Esophagus squamous epithelium (tissue), 5 donors: ENCODE results near the gene RBBP8NL. TPM values are rescaled to one million over a fixed set of nuclear protein-coding genes. Genes with fewer than 3 reads are reported as not detected.

Experiments
- DNase-seq: peaks from one replicate; lab custom pipeline; 2025; lab: John Stamatoyannopoulos, UW
- H3K27ac ChIP-seq, 4 donors: fragments of 200-600 bp; sonication (generic); one replicate each; pipeline ENCODE4 v1.5.1; 2016 to 2019; ENCODE audit warnings: mild to moderate bottlenecking in 1 of 4
- H3K27me3 ChIP-seq, 4 donors: fragments of 200-600 bp; sonication (generic); 1 replicate in 3 of 4; 2 replicates in 1 of 4; pipeline versions ENCODE4 v1.5.1 to v1.6.0; 2017 to 2021; ENCODE audit warnings: antibody characterized with exemption in 1 of 4
- H3K36me3 ChIP-seq, 3 donors: fragments of 200-600 bp; sonication (generic); one replicate each; pipeline ENCODE4 v1.5.1; 2016 to 2019
- H3K4me1 ChIP-seq, 3 donors: fragments of 200-600 bp; sonication (generic); one replicate each; pipeline ENCODE4 v1.5.1; 2017 to 2019
- H3K4me3 ChIP-seq, 4 donors: fragments of 200-600 bp; sonication (generic); 1 replicate in 3 of 4; 2 replicates in 1 of 4; pipeline ENCODE4 v1.5.1; 2016 to 2019; ENCODE audit warnings: mild to moderate bottlenecking in 2 of 4, moderate library complexity in 1 of 4
- H3K9me3 ChIP-seq, 3 donors: fragments of 200-600 bp; sonication (generic); one replicate each; pipeline ENCODE4 v1.5.1; 2016 to 2019
- POLR2A ChIP-seq, 4 donors: fragments of 450-650 bp; IDR thresholded peaks; one replicate each; pipeline ENCODE4 v1.6.1; 2017; ENCODE audit warnings: antibody characterized with exemption in 4 of 4, mild to moderate bottlenecking in 4 of 4, moderate library complexity in 3 of 4
- WGBS, 2 donors: methylation state at CpG; one replicate each; pipeline ENCODE4 v1.1.5; 2018; 5-methylcytosine and 5-hydroxymethylcytosine counted together
- intact Hi-C: fragments of 100-400 bp; cut with DNase I; formaldehyde crosslinking; loops from one replicate; pipeline ENCODE4 v1.15.0; 2022
- total RNA-seq, 4 donors: library from RNA; depleted of rRNA; stranded (reverse); fragments of >200 nt; gene quantifications; one replicate each; pipeline ENCODE4 v1.1.0, GENCODE V29; 2016
- TF ChIP-seq, protein P1 (sequence below), 6 experiments: fragments of 450-650 bp in 4 of 6; fragments of 200-600 bp in 2 of 6; sonication (generic) in 2 of 6; IDR thresholded peaks; one replicate each; pipeline ENCODE4 v1.5.1; 2016 to 2019; ENCODE audit warnings: antibody characterized with exemption in 6 of 6, mild to moderate bottlenecking in 4 of 6, moderate library complexity in 4 of 6
- donor health status: DM: yes; HTN: yes; CAD: no.

Gene RBBP8NL
- total RNA-seq, 4 donors from 2014 or later = 1.1 to 6.2 (median 4.0) TPM

DNA sequence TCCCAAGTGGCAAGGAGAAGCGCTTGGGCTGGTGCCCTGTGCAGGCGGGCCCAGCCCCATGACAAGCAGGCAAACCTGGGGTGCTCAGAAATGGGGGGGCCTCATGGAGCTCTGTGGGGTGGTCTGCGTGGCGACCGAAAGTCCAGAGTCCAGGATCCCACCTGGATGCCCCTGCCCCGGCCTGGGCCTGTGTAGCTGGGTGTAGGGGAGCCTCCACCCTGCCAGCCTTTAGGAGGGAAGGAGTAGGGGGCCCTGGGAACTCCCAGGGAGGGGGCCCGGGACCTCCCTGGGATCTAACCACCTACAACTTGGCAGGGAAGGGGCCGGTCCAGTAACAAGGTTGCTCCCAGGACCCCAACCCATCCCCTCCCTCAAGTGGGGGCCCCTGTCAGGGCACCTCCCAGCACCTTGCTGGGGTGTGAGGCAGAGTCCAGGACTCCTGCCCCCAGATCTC lies 55.7 kb downstream of the RBBP8NL start:
- H3K27ac ChIP-seq = peak overlapping the region; percentile 12 to 98 (median 90)

DNA sequence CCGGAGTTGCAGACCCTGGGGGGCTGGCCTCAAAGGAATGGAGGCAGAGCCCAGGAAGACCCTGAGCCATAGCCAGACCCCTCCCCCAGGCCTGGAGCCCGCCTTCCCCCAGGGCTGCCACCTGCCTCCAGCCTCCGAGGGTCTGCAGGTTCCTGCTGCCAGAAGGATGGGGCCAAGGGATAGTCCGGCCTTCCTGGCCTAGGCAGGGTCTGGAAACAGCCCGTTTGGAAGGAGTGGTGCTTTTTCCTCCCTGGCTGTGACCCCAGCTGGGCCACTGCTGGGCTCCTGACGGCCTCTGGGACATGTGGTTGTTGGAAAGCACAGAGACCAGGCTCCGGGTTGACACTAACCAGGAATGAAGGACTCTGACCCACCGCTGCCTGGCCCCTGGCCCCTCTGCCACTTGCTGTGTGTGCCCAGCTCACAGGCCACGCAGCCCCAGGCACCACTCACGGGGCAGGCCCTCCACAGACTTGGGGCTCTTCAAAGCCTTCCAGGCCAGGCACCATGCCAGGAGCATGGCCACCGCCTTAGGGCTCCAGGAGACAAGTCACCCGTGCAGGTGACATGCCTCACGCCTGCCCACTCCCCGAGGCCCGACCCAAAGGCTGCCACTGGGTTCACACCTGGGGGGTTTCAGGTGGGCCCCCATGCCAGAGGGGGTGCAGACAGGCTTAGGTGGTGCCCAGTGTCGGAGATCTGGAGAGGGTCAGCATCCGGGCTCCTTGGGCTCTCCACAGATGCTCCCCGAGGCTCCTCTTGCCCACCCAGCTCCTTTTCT lies 56.3 kb downstream of the RBBP8NL start:
- no peaks in the 10 kb centered on the region for H3K36me3 ChIP-seq
- TF ChIP-seq POLR2A (IDR thresholded peaks at IDR 0.05) = no peak
- TF ChIP-seq, protein P1, sequence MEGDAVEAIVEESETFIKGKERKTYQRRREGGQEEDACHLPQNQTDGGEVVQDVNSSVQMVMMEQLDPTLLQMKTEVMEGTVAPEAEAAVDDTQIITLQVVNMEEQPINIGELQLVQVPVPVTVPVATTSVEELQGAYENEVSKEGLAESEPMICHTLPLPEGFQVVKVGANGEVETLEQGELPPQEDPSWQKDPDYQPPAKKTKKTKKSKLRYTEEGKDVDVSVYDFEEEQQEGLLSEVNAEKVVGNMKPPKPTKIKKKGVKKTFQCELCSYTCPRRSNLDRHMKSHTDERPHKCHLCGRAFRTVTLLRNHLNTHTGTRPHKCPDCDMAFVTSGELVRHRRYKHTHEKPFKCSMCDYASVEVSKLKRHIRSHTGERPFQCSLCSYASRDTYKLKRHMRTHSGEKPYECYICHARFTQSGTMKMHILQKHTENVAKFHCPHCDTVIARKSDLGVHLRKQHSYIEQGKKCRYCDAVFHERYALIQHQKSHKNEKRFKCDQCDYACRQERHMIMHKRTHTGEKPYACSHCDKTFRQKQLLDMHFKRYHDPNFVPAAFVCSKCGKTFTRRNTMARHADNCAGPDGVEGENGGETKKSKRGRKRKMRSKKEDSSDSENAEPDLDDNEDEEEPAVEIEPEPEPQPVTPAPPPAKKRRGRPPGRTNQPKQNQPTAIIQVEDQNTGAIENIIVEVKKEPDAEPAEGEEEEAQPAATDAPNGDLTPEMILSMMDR (IDR thresholded peaks at IDR 0.05) = no peak
- peaks cover 0 to 39% (median 0%) of the 10 kb centered on the region in 4 donors for H3K27me3 ChIP-seq
- H3K27ac ChIP-seq = peak overlapping the region; percentile 85 to 99 (median 97)
- no peak for DNase-seq
- intact Hi-C loops = no loop called here
- H3K4me3 ChIP-seq = no peak overlapping the region
- peaks cover 57 to 88% (median 68%) of the 10 kb centered on the region in 3 donors for H3K4me1 ChIP-seq
- H3K9me3 ChIP-seq = no peaks in the 10 kb centered on the region
- 49 to 58% methylated on average over 4 of the region's 18 CpGs for WGBS, 2 donors

More for the DNA sequence above, 55.7 kb downstream of the RBBP8NL start:
- WGBS, 2 donors = 67% methylated on average over 1 of the region's 8 CpGs; no CpG with 5 or more reads in 1 of the 2 donors
- H3K4me3 ChIP-seq = no peak overlapping the region
- TF ChIP-seq, protein P1 (IDR thresholded peaks at IDR 0.05) = no peak
- TF ChIP-seq POLR2A (IDR thresholded peaks at IDR 0.05) = no peak
- H3K36me3 ChIP-seq = no peaks in the 10 kb centered on the region
- peaks cover 60 to 88% (median 68%) of the 10 kb centered on the region in 3 donors for H3K4me1 ChIP-seq
- H3K27me3 ChIP-seq = peaks cover 0 to 33% (median 0%) of the 10 kb centered on the region in 4 donors
- intact Hi-C loops = no loop called here
- H3K9me3 ChIP-seq = no peaks in the 10 kb centered on the region
- DNase-seq = no peak

DNA sequence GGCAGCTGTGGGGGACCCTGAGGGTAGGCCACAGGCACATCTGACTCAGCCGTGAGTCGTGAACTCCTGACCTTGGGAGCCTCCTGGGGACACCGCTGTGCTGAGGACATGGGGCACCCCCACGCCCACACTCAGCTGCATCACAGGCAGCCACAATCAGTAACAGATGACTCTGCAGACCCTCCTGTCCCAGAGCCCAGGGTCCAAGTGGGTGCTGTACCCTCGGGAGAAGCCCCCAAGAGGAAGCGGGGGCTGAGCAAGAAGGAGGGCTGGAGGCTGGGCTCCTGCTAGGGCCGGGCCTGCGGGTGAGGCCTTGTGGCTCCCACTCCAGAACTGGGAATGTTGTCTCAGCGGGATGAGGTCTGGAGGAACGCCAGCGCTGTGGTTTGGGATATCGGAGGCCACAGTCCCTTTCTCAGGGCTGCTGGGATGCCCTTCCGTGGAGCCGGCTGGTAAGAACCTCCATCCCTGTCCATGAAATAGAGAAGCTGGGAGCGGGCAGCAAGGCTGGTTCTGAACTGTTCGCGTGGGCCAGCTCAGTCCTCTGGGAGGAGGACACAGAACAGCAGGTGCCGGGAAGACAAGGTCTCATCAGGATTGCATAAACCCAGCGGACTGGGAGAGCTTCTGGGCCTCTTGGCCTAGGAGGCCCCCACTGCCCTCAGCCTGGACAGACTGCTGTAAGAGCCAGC lies 57.1 kb downstream of the RBBP8NL start:
- Histone ChIP-seq H3K4me1 (peaks cover 58 to 88% (median 66%) of the 10 kb centered on the region in 3 donors), H3K27ac (peak overlapping the region; percentile 85 to 99 (median 97)), H3K4me3 (no peak overlapping the region), H3K27me3 (peaks cover 0 to 39% (median 0%) of the 10 kb centered on the region in 4 donors), H3K9me3 (no peaks in the 10 kb centered on the region), H3K36me3 (no peaks in the 10 kb centered on the region)
- no peak for DNase-seq
- intact Hi-C loops = no loop called here
- TF ChIP-seq POLR2A (IDR thresholded peaks at IDR 0.05) = no peak
- TF ChIP-seq, protein P1 (IDR thresholded peaks at IDR 0.05) = no peak
- WGBS, 2 donors = 53% methylated on average over 7 of the region's 19 CpGs; no CpG with 5 or more reads in 1 of the 2 donors

DNA sequence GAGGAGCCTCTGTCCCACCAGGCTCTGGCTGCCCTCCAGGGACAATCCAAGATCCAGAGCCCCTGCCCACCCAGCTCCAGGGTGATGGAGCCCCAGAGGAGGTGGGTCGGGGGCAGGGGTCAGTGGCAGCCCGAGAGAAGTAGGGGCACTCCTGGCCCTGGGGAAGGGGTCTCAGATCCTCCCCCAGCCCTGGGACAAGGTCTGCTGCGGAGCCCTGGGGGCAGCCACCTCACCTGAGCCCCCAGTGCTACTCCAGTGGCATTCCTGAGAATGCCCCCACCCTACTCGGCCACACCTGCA lies 57.6 kb downstream of the RBBP8NL start:
- TF ChIP-seq, protein P1 (IDR thresholded peaks at IDR 0.05) = no peak
- no peak for TF ChIP-seq POLR2A (IDR thresholded peaks at IDR 0.05)
- Histone ChIP-seq H3K9me3 (no peaks in the 10 kb centered on the region), H3K27ac (peak overlapping the region; percentile 85 to 99 (median 97)), H3K4me3 (no peak overlapping the region), H3K27me3 (peaks cover 0 to 39% (median 0%) of the 10 kb centered on the region in 4 donors), H3K36me3 (no peaks in the 10 kb centered on the region), H3K4me1 (peaks cover 58 to 88% (median 66%) of the 10 kb centered on the region in 3 donors)
- no peak for DNase-seq
- intact Hi-C loops = no loop called here
- WGBS, 2 donors = no CpG with 5 or more reads among the region's 4 CpGs
